Measurements from ENCODE around the gene TMEM170B.

TMEM170B gene

GRCh38 chr6:11537229-11538051 is at the start of gene TMEM170B:
Gene TMEM170B (plus strand): TSS chr6:11537749. CDS start chr6:11538278, 529 bp downstream.
- H3K9me3 Mint-ChIP-seq: no peaks in the 10 kb centered on the region
- peak within 1 kb of the TSS; percentile 82 for H3K4me3 Mint-ChIP-seq
- peaks cover 5% of the 10 kb centered on the region for H3K36me3 Mint-ChIP-seq (ENCODE audit: insufficient read depth)
- H3K27me3 Mint-ChIP-seq: peaks cover 23% of the 10 kb centered on the region
- ATAC-seq (replicated peaks; ENCODE audit: extremely low read depth, poor library complexity, severe bottlenecking) (peak; percentile 95), DNase-seq (ENCODE audit: low spot score in 2 of 2) (peak; percentile 96 to 97)
- H3K27ac Mint-ChIP-seq (ENCODE audit: low read depth): peak within 1 kb of the TSS; percentile 73
- H3K4me1 Mint-ChIP-seq: peaks cover 6% of the 10 kb centered on the region

GRCh38 chr6:11490996-11491395 is 46.6 kb upstream of the TMEM170B start:
- no peaks in the 10 kb centered on the region for H3K27me3 Mint-ChIP-seq
- no peak overlapping the region for H3K27ac Mint-ChIP-seq (ENCODE audit: low read depth)
- H3K9me3 Mint-ChIP-seq: no peaks in the 10 kb centered on the region
- ATAC-seq (replicated peaks; ENCODE audit: extremely low read depth, poor library complexity, severe bottlenecking) (no peak), DNase-seq (ENCODE audit: low spot score in 2 of 2) (no peak)
- H3K4me1 Mint-ChIP-seq: no peaks in the 10 kb centered on the region
- H3K36me3 Mint-ChIP-seq (ENCODE audit: insufficient read depth): no peaks in the 10 kb centered on the region
- no peak overlapping the region for H3K4me3 Mint-ChIP-seq

- no peaks in the 10 kb centered on the region for H3K4me1 Mint-ChIP-seq
- no peaks in the 10 kb centered on the region for H3K27me3 Mint-ChIP-seq
- no peaks in the 10 kb centered on the region for H3K36me3 Mint-ChIP-seq (ENCODE audit: insufficient read depth)
- H3K4me3 Mint-ChIP-seq: no peak overlapping the region
- DNase-seq (ENCODE audit: low spot score in 2 of 2) (no peak), ATAC-seq (replicated peaks; ENCODE audit: extremely low read depth, poor library complexity, severe bottlenecking) (no peak)
- H3K27ac Mint-ChIP-seq (ENCODE audit: low read depth): no peak overlapping the region
- no peaks in the 10 kb centered on the region for H3K9me3 Mint-ChIP-seq
Observed at GRCh38 chr6:11491596-11492463, 45.7 kb upstream of the TMEM170B start.

- Mint-ChIP-seq H3K9me3 (no peaks in the 10 kb centered on the region), H3K27ac (ENCODE audit: low read depth) (no peak overlapping the region), H3K36me3 (ENCODE audit: insufficient read depth) (no peaks in the 10 kb centered on the region), H3K27me3 (no peaks in the 10 kb centered on the region), H3K4me3 (no peak overlapping the region), H3K4me1 (no peaks in the 10 kb centered on the region)
- ATAC-seq (replicated peaks; ENCODE audit: extremely low read depth, poor library complexity, severe bottlenecking): no peak
- no peak for DNase-seq (ENCODE audit: low spot score in 2 of 2)
Observed at GRCh38 chr6:11492464-11493290, 44.9 kb upstream of the TMEM170B start.

GRCh38 chr6:11493974-11494373 is 43.6 kb upstream of the TMEM170B start:
- H3K36me3 Mint-ChIP-seq (ENCODE audit: insufficient read depth): peaks cover 1% of the 10 kb centered on the region
- ATAC-seq (replicated peaks; ENCODE audit: extremely low read depth, poor library complexity, severe bottlenecking) (no peak), DNase-seq (ENCODE audit: low spot score in 2 of 2) (no peak)
- H3K27ac Mint-ChIP-seq (ENCODE audit: low read depth): no peak overlapping the region
- no peaks in the 10 kb centered on the region for H3K9me3 Mint-ChIP-seq
- H3K27me3 Mint-ChIP-seq: no peaks in the 10 kb centered on the region
- no peaks in the 10 kb centered on the region for H3K4me1 Mint-ChIP-seq
- H3K4me3 Mint-ChIP-seq: no peak overlapping the region

- H3K4me1 Mint-ChIP-seq: no peaks in the 10 kb centered on the region
- no peak overlapping the region for H3K4me3 Mint-ChIP-seq
- H3K36me3 Mint-ChIP-seq (ENCODE audit: insufficient read depth): peaks cover 1% of the 10 kb centered on the region
- H3K27ac Mint-ChIP-seq (ENCODE audit: low read depth): no peak overlapping the region
- no peak for ATAC-seq (replicated peaks; ENCODE audit: extremely low read depth, poor library complexity, severe bottlenecking)
- no peaks in the 10 kb centered on the region for H3K9me3 Mint-ChIP-seq
- DNase-seq (ENCODE audit: low spot score in 2 of 2): no peak
- H3K27me3 Mint-ChIP-seq: no peaks in the 10 kb centered on the region
Observed at GRCh38 chr6:11494786-11495564, 42.6 kb upstream of the TMEM170B start.

GRCh38 chr6:11495565-11496145 is 41.9 kb upstream of the TMEM170B start:
- Mint-ChIP-seq H3K4me1 (no peaks in the 10 kb centered on the region), H3K27ac (ENCODE audit: low read depth) (no peak overlapping the region), H3K4me3 (no peak overlapping the region), H3K27me3 (no peaks in the 10 kb centered on the region), H3K36me3 (ENCODE audit: insufficient read depth) (peaks cover 1% of the 10 kb centered on the region), H3K9me3 (no peaks in the 10 kb centered on the region)
- peak; percentile 15 for ATAC-seq (replicated peaks; ENCODE audit: extremely low read depth, poor library complexity, severe bottlenecking)
- no peak for DNase-seq (ENCODE audit: low spot score in 2 of 2)

- Mint-ChIP-seq H3K9me3 (no peaks in the 10 kb centered on the region), H3K36me3 (ENCODE audit: insufficient read depth) (peaks cover 1% of the 10 kb centered on the region), H3K27me3 (no peaks in the 10 kb centered on the region), H3K4me3 (no peak overlapping the region), H3K27ac (ENCODE audit: low read depth) (no peak overlapping the region), H3K4me1 (no peaks in the 10 kb centered on the region)
- ATAC-seq (replicated peaks; ENCODE audit: extremely low read depth, poor library complexity, severe bottlenecking): peak; percentile 87
- peak; percentile 58 to 71 for DNase-seq (ENCODE audit: low spot score in 2 of 2)
Observed at GRCh38 chr6:11496152-11497060, 41.1 kb upstream of the TMEM170B start.

GRCh38 chr6:11497107-11497506 is 40.4 kb upstream of the TMEM170B start:
- H3K4me1 Mint-ChIP-seq: no peaks in the 10 kb centered on the region
- H3K4me3 Mint-ChIP-seq: no peak overlapping the region
- ATAC-seq (replicated peaks; ENCODE audit: extremely low read depth, poor library complexity, severe bottlenecking) (no peak), DNase-seq (ENCODE audit: low spot score in 2 of 2) (no peak)
- H3K36me3 Mint-ChIP-seq (ENCODE audit: insufficient read depth): peaks cover 1% of the 10 kb centered on the region
- no peaks in the 10 kb centered on the region for H3K9me3 Mint-ChIP-seq
- H3K27ac Mint-ChIP-seq (ENCODE audit: low read depth): no peak overlapping the region
- H3K27me3 Mint-ChIP-seq: no peaks in the 10 kb centered on the region

- no peaks in the 10 kb centered on the region for H3K4me1 Mint-ChIP-seq
- no peaks in the 10 kb centered on the region for H3K9me3 Mint-ChIP-seq
- H3K4me3 Mint-ChIP-seq: no peak overlapping the region
- no peak overlapping the region for H3K27ac Mint-ChIP-seq (ENCODE audit: low read depth)
- ATAC-seq (replicated peaks; ENCODE audit: extremely low read depth, poor library complexity, severe bottlenecking): no peak
- peaks cover 1% of the 10 kb centered on the region for H3K36me3 Mint-ChIP-seq (ENCODE audit: insufficient read depth)
- DNase-seq (ENCODE audit: low spot score in 2 of 2): no peak
- peaks cover 3% of the 10 kb centered on the region for H3K27me3 Mint-ChIP-seq
Observed at GRCh38 chr6:11497881-11498280, 39.7 kb upstream of the TMEM170B start.

GRCh38 chr6:11500008-11500407 is 37.5 kb upstream of the TMEM170B start:
- Mint-ChIP-seq H3K27me3 (peaks cover 24% of the 10 kb centered on the region), H3K27ac (ENCODE audit: low read depth) (no peak overlapping the region), H3K4me1 (no peaks in the 10 kb centered on the region), H3K4me3 (no peak overlapping the region), H3K9me3 (no peaks in the 10 kb centered on the region), H3K36me3 (ENCODE audit: insufficient read depth) (peaks cover 1% of the 10 kb centered on the region)
- DNase-seq (ENCODE audit: low spot score in 2 of 2): no peak
- no peak for ATAC-seq (replicated peaks; ENCODE audit: extremely low read depth, poor library complexity, severe bottlenecking)

Data from central memory CD8-positive, alpha-beta T cell (primary cell).